HG02870 (cell line): ENCODE results near the gene CYYR1.
"Not testable (repeated sequence)": the region's sequence is repeated elsewhere in the genome, so short reads cannot be mapped to it uniquely, and the experiment has no call there.

Experiments
- ATAC-seq: cut with Tn5 transposase; IDR thresholded peaks from one replicate; pipeline ENCODE4 v1.9.1; 2021; ENCODE audit warnings: mild to moderate bottlenecking, moderate library complexity; ENCODE audit not compliant: unreplicated experiment

CYYR1 gene

GRCh38 chr21:26495283-26495849 lies 77.7 kb downstream of the CYYR1 start:
- ATAC-seq: no peak

GRCh38 chr21:26491663-26492062 lies 81.4 kb downstream of the CYYR1 start:
- ATAC-seq: no peak

- ATAC-seq: no peak
Measured at GRCh38 chr21:26490771-26491170, 82.3 kb downstream of the CYYR1 start.

GRCh38 chr21:26489781-26490180 lies 83.3 kb downstream of the CYYR1 start:
- ATAC-seq: no peak

- ATAC-seq: no peak
Measured at GRCh38 chr21:26487981-26488480, 85.1 kb downstream of the CYYR1 start.

- no peak for ATAC-seq
Measured at GRCh38 chr21:26473471-26473870, 99.6 kb downstream of the CYYR1 start.

- no peak for ATAC-seq
Measured at GRCh38 chr21:26471099-26471471, 102.0 kb downstream of the CYYR1 start.

- ATAC-seq: no peak
Measured at GRCh38 chr21:26470351-26471098, 102.6 kb downstream of the CYYR1 start.

GRCh38 chr21:26469789-26470188 lies 103.3 kb downstream of the CYYR1 start:
- ATAC-seq: no peak

GRCh38 chr21:26465916-26466315 lies 107.2 kb downstream of the CYYR1 start:
- ATAC-seq: no peak

GRCh38 chr21:26461500-26461899 lies 111.6 kb downstream of the CYYR1 start:
- no peak for ATAC-seq

- ATAC-seq: no peak
Measured at GRCh38 chr21:26460621-26461020, 112.5 kb downstream of the CYYR1 start.

- ATAC-seq: not testable (repeated sequence)
Measured at GRCh38 chr21:26458854-26459253, 114.2 kb downstream of the CYYR1 start.

GRCh38 chr21:26457817-26458216 lies 115.3 kb downstream of the CYYR1 start:
- ATAC-seq: no peak

- no peak for ATAC-seq
Measured at GRCh38 chr21:26453267-26453666, 119.8 kb downstream of the CYYR1 start.

- ATAC-seq: no peak
Measured at GRCh38 chr21:26451081-26451740, 121.9 kb downstream of the CYYR1 start.

GRCh38 chr21:26449161-26449560 lies 123.9 kb downstream of the CYYR1 start:
- ATAC-seq: no peak

GRCh38 chr21:26448751-26449150 lies 124.3 kb downstream of the CYYR1 start:
- ATAC-seq: no peak

GRCh38 chr21:26447932-26448475 lies 125.1 kb downstream of the CYYR1 start:
- ATAC-seq: no peak

GRCh38 chr21:26445440-26445839 lies 127.6 kb downstream of the CYYR1 start:
- no peak for ATAC-seq

- no peak for ATAC-seq
Measured at GRCh38 chr21:26444646-26445045, 128.4 kb downstream of the CYYR1 start.

GRCh38 chr21:26443867-26444266 lies 129.2 kb downstream of the CYYR1 start:
- ATAC-seq: no peak
